Inferior parietal cortex (tissue), 1 donor: ENCODE data around the gene ROR1.

ENCODE experiments used
- DNase-seq: peaks from one replicate; pipeline ENCODE4 v3.0.0-alpha.2; 2016; ENCODE audit errors: extremely low spot score

Gene ROR1

DNA sequence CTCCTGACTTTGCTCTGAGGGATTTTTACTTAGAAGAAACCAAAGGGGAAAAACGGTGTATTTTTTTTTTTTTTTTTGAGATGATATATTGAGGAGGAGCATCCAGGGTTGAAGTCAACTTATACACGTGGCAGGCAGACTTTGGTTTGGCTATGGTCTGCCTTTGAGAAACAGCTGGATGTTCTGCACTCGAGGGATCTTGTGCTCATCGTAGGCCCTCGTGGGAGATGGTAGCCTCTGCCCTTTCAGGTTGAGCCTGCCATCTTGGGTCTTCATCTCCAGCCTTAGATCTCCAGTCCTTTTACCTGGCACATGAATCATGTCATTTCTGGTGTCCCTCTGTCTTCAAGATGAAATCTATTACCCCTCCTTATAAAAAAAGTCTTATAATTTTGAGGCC is 362.5 kb downstream of the ROR1 start:
- no peak for DNase-seq

DNA sequence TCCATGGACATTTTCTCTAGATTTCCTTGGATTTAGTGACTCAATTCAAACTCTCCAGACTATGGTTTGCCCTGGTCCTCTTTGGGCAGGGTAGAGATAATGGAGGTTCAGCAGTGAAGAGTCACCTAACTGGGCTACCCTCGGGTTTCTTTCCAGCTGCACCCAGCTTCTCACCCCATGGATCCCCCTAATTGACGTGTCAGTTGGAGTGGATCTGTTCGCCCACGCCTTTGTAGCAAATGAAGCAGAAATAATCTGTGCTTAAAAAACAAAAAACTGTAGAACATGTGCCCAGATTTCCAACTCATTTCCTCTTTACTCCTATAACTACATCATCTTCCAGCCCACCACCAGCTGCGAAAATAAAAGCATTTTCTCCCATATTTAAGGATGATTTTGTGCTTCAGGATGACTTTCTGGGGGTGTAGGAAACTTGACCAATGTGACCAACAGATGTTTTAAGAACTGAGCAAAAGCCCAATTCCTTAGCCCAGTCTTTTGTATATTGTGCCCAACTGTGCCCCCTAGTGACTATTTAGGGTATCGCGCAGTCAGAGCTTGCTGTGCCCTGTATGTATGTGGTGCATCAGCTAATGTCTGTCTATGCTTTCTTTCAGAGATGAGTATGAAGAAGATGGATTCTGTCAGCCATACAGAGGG is 363.1 kb downstream of the ROR1 start:
- DNase-seq: peak; percentile 93

DNA sequence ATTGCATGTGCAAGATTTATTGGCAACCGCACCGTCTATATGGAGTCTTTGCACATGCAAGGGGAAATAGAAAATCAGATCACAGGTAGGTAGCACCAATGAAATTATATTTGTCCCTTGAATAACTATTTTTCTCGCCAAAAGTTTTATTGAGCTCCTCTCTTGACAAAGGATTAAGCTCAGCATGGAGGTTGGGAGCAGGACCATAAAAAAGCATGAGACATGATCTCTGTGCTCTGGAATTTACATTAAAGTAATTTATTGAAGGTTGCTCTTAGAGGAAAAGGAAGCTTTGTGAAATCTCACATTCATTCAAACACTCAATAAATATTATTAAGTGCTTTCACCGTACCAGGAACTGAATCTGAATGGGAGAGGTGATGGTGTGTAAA is 363.6 kb downstream of the ROR1 start:
- no peak for DNase-seq

DNA sequence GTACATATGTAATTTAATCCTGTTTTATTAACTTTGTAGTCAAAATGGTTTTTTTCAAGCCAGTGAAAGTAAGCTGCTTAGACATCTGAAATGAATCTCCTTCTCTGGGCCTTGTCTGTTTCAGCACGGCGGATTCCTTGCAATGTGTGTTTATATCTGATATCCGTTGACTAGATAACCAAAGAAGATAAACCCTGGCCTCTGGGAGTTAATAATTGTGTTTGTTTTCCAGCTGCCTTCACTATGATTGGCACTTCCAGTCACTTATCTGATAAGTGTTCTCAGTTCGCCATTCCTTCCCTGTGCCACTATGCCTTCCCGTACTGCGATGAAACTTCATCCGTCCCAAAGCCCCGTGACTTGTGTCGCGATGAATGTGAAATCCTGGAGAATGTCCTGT is 366.1 kb downstream of the ROR1 start:
- DNase-seq: no peak

DNA sequence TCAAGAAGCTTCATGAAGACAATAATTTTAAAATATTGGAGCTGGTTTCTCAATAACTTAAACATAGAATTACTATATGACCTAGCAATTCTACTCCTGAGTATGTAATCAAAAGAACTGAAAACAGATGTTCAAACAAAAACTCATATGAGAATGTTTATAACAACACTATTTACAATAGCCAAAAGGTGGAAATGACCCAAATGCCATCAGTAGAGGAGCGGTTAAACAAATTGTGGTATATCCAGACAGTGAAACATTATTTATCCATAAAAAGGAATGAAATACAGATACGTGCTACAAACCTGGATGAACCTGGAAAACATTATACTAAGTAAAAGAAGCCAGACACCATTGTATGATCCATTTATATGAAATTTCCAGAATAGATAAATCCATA is 366.8 kb downstream of the ROR1 start:
- no peak for DNase-seq

DNA sequence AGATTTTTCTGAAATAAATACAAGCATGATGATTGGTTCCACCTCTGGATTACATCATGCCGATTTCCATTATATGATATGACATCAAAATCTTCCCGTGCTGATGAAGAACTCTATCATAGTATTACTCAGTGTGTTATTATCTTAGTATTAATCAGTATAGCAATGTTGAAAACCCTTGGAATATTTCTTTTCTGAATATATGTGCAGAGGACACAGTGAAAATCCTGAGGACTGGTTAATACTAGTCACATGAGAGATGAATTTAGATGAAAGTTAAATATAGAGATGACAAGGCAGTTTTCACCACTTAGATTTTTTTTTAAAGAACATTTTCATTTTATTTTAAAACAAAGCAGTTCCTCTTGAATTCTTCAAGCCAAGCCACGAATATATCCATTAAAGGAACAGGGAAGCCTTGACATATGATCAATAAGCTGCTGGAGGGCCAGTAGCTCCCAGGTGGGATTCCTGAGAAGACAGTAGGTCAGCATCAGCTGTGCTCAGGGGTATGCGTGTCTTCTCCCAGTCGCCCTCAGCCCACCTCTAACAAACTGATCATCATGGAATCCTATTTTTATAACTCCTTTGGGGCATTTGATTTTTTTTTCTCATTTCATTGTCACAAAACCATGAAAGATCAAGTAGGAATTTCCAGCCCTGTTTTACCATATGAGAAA is 373.4 kb downstream of the ROR1 start:
- DNase-seq: no peak

DNA sequence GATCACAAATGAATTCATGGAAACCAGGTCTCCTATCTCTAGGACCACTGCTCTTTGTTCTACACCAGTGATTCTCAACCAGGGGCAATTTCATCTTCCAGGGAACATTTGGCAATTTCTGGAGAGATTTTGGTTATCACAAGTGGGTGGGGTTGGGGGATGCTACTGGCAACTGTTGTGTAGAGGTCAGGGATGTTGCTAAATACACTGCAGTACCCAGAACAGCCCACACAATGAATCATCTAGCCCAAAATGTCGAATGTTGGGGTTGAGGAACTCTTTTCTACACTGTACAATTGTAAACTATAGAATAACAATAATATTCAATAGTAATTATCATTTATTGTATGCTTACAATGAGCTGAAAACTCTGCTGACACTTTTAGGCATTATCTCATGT is 373.9 kb downstream of the ROR1 start:
- DNase-seq: no peak

DNA sequence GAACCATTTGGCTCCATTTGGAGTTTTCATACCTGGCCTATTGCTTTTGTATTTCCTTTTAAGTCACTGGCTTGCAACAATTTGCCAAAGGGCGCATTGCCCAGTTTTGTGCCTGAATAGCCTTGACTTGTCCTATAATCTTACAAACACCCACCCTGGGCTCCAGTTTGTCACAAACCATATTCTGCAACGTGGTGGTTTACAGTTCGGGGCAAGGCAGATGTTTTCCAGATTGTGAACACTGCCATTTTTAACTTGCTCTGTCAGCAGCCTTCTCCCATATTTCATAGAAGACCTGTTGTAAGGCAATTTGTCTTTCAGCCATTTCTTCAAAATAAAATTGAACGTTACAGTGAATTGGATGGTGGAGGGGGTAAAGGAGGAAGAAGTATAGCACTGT is 376.4 kb downstream of the ROR1 start:
- no peak for DNase-seq

DNA sequence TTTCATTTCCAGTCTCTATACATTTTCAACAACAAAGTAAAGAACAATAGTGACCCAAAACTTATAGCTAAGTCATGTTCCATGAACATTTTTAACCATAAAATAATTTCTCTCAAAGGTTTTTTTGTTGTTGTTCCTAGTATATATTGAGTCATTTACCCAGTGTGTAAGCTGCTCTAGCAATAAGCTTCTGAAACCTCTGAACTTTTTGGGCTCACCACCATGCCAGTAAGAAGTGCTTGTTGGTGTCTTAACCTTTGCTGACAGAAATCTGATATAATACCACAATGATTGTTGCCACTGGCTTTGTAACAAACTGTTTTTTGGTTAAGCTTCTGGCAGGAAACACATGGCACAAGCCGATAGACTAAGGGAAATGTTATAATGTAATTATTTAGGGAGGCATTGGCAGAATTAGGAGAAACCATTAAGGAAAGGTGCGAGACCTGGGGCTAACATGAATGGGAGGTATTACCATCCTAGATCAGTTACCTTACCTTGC is 377.0 kb downstream of the ROR1 start:
- no peak for DNase-seq

DNA sequence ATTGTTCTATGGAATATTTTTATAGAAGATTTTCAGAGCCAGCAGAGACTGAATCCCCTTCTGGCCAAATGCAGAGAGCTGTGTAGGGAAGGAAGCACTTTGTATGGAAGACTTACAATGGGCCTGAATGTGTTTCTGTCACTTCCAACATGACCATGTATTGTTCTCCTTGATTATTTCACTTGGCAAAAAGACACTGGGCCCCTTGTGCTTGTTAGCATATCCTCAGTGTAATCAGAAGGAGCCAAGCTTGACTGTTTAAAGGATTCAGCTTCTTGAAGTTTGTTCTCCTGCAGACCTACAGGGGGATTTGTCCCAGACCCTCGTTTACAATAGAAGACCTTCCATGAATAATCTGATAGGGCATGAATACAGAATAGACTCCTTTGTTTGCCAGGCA is 381.5 kb downstream of the ROR1 start:
- DNase-seq: peak; percentile 52

DNA sequence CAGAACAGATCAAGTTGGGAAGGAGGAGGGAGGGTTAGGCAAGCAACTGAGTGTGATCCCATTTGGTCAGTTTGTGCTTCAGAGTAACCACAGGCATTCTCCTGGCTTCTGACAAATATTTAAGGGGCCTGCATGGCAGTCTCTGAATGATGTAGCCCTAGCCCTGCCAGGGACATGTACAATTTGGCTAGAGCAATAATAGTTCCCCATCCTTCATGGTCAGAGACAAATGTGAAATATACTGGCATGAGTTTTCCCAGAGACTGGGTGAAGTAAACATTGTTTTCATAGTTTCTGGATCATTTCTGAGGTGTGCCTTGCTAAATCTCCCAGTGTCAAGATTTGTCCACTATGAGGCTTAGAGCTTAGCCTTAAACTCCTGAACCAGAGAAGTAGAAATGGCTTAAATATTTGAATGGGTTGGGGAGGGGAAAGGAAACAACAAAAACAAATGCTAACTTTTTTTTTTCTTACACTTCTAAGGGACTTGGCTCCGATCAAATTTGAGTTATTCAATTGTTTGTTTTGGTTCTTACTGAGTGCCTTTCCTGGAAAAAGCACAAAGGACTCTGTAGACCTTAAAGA is 387.6 kb downstream of the ROR1 start:
- DNase-seq: no peak

DNA sequence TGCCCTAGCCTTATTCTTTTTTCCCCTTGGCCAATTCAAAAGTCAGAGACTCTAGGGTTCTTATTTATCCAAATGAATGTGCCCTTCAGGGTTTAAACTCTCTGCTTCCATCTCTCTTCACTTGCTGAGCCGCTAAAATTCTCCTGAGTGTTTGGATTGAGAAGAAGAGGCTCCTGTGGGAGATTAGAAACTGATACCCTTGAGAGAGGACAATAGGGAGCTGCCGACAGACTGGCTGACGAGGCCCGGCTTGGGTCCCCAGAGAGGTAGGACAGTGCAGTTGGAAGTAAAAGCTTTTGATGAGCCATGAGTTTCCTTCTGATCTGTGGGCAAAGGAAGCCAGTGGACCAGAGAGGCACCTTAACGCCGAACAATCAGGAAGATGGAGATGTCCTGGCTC is 388.3 kb downstream of the ROR1 start:
- no peak for DNase-seq

DNA sequence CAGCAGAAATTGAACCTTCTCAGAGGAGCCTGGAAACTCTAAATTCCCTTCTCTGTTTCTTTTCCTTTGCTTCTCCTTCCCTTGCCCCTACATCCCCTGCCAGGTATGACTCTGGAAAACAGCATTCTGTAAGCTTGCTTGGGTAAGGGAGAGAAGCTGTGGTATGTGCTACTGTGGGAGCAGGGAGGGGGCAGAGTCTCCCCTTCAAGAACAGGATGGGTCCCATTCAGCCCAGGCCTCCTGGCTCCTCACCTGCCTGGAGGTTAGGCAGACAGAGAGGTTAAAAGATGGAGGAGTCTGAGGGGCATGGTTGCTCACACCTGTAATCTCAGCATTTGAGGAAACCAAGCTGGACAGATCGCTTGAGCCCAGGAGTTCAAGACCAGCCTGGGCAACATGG is 389.0 kb downstream of the ROR1 start:
- DNase-seq: no peak

DNA sequence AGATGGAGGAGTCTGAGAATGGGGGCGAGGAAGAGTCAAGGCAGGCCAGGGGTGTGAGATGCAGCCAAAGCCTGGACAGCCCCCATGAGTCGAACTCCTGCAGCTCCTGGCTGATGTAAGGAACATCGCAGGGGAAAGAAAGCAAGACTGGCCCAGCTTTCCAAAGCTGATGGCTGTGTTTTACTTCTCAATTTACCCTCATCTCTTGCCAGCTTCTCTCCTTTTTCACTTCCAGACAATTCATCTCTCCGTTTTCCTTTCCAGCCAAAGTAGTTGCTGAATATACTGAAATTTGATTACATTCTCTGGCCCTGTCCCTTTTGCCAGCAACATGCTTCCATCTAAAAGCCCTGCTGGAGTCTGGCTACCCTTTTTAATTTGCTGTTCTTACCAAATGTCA is 389.6 kb downstream of the ROR1 start:
- no peak for DNase-seq

DNA sequence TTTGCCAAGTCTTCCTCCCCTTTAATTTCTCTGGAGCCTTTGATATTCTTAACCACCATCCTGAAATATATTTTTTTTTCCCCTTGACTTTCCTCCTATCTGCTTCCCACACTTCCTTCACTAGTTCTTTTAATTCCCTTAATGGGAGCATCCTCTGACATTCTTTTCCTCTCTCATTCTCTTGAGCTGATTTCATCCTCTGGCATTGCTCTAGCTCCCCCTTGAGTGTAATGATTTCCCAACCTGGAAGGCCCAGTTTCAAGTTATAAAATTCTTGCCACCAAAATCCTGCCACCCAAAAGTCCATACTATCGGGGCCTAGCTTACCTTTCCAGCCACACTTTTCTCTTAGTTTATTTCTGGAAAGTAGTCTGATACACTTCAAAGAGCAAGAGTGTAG is 390.2 kb downstream of the ROR1 start:
- peak; percentile 59 for DNase-seq

DNA sequence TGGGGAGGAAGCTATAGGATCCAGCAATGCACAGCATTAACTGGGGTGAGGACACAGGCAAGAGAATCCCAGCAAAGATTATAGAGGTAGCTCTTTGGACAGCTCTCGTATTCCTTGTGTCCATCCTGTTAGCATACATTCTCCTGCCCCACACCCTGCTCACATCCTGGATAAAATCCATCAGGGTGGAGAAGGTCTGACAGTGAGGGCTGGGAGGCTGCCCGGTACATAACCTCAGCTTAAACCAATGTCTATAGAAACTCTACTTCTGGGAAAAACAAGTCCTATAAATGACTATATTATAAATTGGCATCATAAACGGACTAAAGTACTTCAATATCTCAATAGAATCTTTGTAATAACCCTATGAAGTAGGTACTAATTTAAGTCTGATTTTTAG is 392.8 kb downstream of the ROR1 start:
- DNase-seq: no peak

DNA sequence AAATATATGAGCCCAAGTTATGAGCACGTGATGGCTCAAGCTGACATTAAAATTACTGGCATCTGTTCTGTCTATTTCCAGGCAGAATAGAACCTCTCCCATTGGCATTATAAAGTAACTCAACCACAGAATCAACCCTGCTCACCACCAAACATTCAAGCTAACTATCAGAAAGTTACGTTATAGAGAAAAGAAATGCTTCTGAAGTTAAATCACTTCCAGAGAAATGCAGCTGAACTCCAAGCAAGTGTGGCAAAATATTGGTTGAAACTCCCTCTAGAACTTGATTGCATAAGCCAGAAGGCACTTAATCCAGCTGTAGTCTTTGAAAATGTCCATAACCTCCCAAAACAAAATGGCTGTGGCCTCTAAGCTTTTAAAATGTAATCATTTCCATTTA is 393.4 kb downstream of the ROR1 start:
- no peak for DNase-seq

DNA sequence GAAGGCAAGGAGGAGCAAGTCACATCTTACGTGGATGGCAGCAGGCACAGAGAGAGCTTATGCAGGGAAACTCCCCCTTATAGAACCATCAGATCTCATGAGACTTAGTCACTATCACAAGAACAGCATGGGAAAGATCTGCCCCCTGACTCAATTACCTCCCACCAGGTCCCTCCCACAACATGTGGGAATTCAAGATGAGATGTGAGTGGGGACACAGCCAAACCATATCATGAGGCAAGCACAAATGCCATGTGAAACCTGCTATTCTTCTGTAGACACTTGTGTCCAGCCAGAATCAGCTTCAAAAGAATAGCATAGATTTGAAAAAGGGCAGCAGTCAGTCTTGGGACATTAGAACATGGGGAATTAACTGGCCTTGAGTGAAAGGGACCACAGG is 397.4 kb downstream of the ROR1 start:
- no peak for DNase-seq

DNA sequence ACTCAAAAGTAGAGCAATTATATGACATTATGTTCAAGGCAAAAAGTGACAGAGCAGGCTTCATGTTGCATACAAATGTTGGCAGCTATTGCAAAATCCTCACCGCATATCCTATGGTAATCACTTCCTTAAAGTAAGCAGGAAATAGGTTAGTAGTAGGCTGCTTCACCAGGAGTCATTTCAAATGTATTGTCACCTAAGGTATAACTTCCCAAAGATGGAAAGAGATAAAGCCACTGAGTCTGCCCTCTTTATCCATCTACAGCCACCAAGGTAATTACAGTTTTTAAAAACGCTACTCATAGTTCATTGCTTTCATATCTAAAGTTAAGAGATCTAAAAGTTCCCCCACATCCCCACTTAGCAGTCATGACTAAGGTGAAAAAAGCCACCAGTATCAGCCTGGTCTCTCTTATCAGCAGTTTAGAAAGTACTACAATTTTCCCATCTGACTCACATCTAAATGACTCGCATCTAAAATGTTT is 398.0 kb downstream of the ROR1 start:
- DNase-seq: no peak

DNA sequence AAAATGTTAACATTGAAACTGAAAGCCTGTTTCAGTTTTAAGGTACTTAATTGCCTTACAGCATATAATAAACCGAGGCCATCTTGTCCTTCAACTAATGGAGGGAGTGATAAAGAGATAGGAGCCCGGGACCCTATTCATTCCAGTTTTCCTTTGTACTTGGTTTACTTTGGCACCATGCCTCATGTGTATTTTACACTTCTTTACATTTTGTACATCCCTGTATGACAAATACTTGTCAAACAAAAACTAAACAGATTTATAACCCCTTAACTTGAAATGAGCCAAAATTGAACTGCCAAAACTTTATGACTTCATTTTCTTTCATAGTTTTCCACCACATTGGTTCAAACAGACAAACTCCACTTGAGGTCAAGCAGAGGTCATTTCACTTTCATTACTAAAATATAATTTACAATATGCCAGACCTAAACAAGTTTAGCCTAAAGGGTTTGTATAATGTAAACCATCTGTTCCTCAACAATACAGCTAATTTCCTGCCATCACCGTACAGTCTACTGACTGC is 398.7 kb downstream of the ROR1 start:
- DNase-seq: no peak

DNA sequence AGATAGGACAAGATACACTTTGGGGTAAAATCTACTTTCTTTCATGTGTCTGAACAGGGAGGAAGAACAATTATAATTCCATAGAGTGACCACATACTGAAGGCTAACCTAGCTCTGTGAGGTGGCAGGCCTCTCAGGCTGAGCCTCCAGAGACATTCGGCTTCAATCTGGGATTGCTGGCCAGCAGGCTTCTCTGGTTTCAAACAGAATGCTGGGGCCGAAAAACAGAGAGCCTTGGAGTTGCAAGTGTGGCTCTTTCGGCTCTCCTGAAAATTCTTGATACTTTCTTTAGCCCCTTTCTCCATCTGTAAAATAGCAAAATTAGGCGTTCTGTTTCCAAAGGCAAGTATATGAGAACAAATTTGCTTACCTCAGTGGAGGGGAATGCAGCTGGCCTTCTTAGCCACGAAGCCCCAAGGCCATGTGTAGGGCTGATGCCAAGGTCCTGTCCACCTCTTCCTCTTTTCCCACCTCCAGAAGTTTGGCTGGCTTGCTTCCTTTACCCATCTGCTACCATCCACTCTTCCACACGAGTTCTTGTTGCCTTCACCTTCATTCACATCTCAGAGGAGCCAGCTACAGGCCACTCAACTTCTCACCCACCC is 399.6 kb downstream of the ROR1 start:
- DNase-seq: no peak

DNA sequence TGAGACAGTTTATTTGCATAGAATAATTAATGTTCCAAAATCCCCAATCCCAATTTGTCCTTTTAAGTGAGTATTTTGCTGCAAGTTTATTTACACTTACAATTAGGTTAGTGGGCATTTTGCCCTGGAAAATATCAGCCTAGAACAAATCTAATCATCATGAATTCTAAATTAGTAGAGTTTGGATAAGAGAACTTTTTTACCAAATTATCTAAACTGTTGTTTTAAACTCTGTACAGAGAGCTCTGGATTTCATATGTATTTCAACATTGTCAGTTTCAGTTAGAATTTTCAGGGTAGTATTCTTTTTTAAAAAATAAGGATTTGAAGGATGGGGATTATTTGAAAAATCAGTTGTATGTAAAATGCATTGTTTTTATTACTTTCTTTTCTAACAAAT is 401.8 kb downstream of the ROR1 start:
- DNase-seq: no peak

DNA sequence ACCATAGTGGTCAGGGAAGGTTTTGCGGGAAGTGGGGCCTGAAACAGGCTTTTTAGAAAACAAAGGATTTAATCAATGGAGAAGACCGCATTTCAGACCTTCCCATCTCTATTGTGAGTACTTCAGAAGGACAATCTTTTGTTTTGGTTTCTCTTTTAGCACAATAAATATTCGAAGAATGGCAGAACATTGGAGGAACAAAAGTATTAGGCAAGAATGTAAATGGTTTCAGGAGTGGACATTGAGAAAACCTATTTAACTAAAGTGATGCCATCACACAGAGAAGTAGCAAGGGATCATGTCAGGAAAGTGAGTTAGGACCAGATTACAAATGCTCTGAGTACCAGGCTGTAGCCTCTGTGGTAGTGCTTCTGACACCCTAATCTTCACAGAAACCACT is 402.8 kb downstream of the ROR1 start:
- no peak for DNase-seq
